H9 (cell line): ENCODE measurements around the gene ZNF3. TPM values are rescaled to one million over a fixed set of nuclear protein-coding genes. Genes with fewer than 3 reads are reported as not detected.

Experiments
- DNase-seq: peaks from one replicate; pipeline ENCODE4 v3.0.0-alpha.2; 2017
- H2AFZ ChIP-seq: one replicate; pipeline ENCODE4 v1.6.1; 2013; ENCODE audit warnings: mild to moderate bottlenecking, low read length, control low read depth, moderate library complexity
- H2AK5ac ChIP-seq: 2 replicates; pipeline ENCODE4 v1.6.1; 2013; ENCODE audit warnings: low read length, control low read depth, mixed read lengths; ENCODE audit not compliant: insufficient read length
- H2BK120ac ChIP-seq: one replicate; pipeline ENCODE4 v1.6.1; 2013; ENCODE audit warnings: low read depth, mild to moderate bottlenecking, low read length, control low read depth, inconsistent platforms; ENCODE audit not compliant: poor library complexity, severe bottlenecking
- H2BK12ac ChIP-seq: 2 replicates; pipeline ENCODE4 v1.6.1; 2013; ENCODE audit warnings: low read length, control low read depth, mixed read lengths, low read depth; ENCODE audit not compliant: insufficient read length
- H2BK15ac ChIP-seq: 2 replicates; pipeline ENCODE4 v1.6.1; 2013; ENCODE audit warnings: low read depth, low read length, control low read depth
- H2BK20ac ChIP-seq: one replicate; pipeline ENCODE4 v1.6.1; 2013; ENCODE audit warnings: low read depth, mild to moderate bottlenecking, low read length, control low read depth, inconsistent platforms; ENCODE audit not compliant: poor library complexity, severe bottlenecking
- H2BK5ac ChIP-seq: 2 replicates; pipeline ENCODE4 v1.6.1; 2013; ENCODE audit warnings: low read length, control low read depth, mixed read lengths; ENCODE audit not compliant: insufficient read length
- H3K14ac ChIP-seq: 2 replicates; pipeline ENCODE4 v1.6.1; 2013; ENCODE audit warnings: low read length, control low read depth; ENCODE audit not compliant: insufficient read depth
- H3K18ac ChIP-seq: 2 replicates; pipeline ENCODE4 v1.6.1; 2013; ENCODE audit warnings: low read depth, mild to moderate bottlenecking, mixed read lengths, low read length, control low read depth; ENCODE audit not compliant: insufficient read length
- H3K23ac ChIP-seq: 2 replicates; pipeline ENCODE4 v1.6.1; 2013; ENCODE audit warnings: low read length, control low read depth, mixed read lengths, low read depth; ENCODE audit not compliant: insufficient read length
- H3K23me2 ChIP-seq: 2 replicates; pipeline ENCODE4 v1.6.1; 2013; ENCODE audit warnings: low read depth, mild to moderate bottlenecking, mixed read lengths, low read length, control low read depth; ENCODE audit not compliant: insufficient read length, poor library complexity, severe bottlenecking
- H3K27ac ChIP-seq: 2 replicates; pipeline ENCODE4 v1.5.1; 2013; ENCODE audit warnings: low read length, control low read depth, mixed read lengths, low read depth; ENCODE audit not compliant: insufficient read length
- H3K27me3 ChIP-seq: 2 replicates; pipeline ENCODE4 v1.6.1; 2013; ENCODE audit warnings: low read length, control low read depth, inconsistent platforms; ENCODE audit not compliant: insufficient read depth
- H3K4ac ChIP-seq: 2 replicates; pipeline ENCODE4 v1.6.1; 2013; ENCODE audit warnings: low read depth, mild to moderate bottlenecking, control low read depth, inconsistent platforms, low read length, moderate library complexity
- H3K4me1 ChIP-seq: 2 replicates; pipeline ENCODE4 v1.6.1; 2013; ENCODE audit warnings: low read length, control low read depth, inconsistent platforms; ENCODE audit not compliant: insufficient read depth
- H3K4me2 ChIP-seq: 2 replicates; pipeline ENCODE4 v1.6.1; 2013; ENCODE audit warnings: low read length, control low read depth, mixed read lengths; ENCODE audit not compliant: insufficient read length, insufficient read depth
- H3K56ac ChIP-seq: 2 replicates; pipeline ENCODE4 v1.6.1; 2013; ENCODE audit warnings: low read depth, mild to moderate bottlenecking, mixed read lengths, low read length, control low read depth; ENCODE audit not compliant: insufficient read length
- H3K79me1 ChIP-seq: 2 replicates; pipeline ENCODE4 v1.6.1; 2013; ENCODE audit warnings: low read depth, mild to moderate bottlenecking, moderate library complexity, low read length, control low read depth, inconsistent platforms; ENCODE audit not compliant: insufficient read depth, poor library complexity, severe bottlenecking
- H3K79me2 ChIP-seq: 2 replicates; pipeline ENCODE4 v1.6.1; 2013; ENCODE audit warnings: low read length, control low read depth, inconsistent platforms; ENCODE audit not compliant: insufficient read depth
- H3K9ac ChIP-seq: 2 replicates; pipeline ENCODE4 v1.6.1; 2013; ENCODE audit warnings: low read length, control low read depth, mixed read lengths; ENCODE audit not compliant: insufficient read length; ENCODE audit errors: extremely low read depth
- H3K9me3 ChIP-seq: one replicate; pipeline ENCODE4 v1.6.1; 2013; ENCODE audit warnings: low read depth, low read length, inconsistent platforms; ENCODE audit not compliant: control insufficient read depth
- H3T11ph ChIP-seq: one replicate; pipeline ENCODE4 v1.6.1; 2013; ENCODE audit warnings: mild to moderate bottlenecking, low read length, control low read depth, inconsistent platforms
- H4K20me1 ChIP-seq: one replicate; pipeline ENCODE4 v1.6.1; 2013; ENCODE audit not compliant: control insufficient read depth, insufficient read length, insufficient read depth
- H4K5ac ChIP-seq: 2 replicates; pipeline ENCODE4 v1.6.1; 2013; ENCODE audit warnings: low read depth, mild to moderate bottlenecking, mixed read lengths, low read length, control low read depth; ENCODE audit not compliant: insufficient read length
- H4K8ac ChIP-seq: replicated peaks from 2 replicates; pipeline ENCODE4 v1.6.1; 2013; ENCODE audit warnings: low read length, control low read depth, mixed read lengths, low read depth; ENCODE audit not compliant: insufficient read length
- H4K91ac ChIP-seq: 2 replicates; pipeline ENCODE4 v1.6.1; 2013; ENCODE audit warnings: low read depth, mild to moderate bottlenecking, moderate library complexity, mixed read lengths, low read length, control low read depth; ENCODE audit not compliant: insufficient read length
- H3K27ac Mint-ChIP-seq, 3 experiments: 2 replicates in 2 of 3; 3 replicates in 1 of 3; pipeline ENCODE4 v1.8.0; 2020 to 2021; ENCODE audit warnings: mixed read lengths in 3 of 3, mild to moderate bottlenecking in 1 of 3, moderate library complexity in 1 of 3
- H3K27me3 Mint-ChIP-seq: 2 replicates; pipeline ENCODE4 v1.8.0; 2021; ENCODE audit warnings: low read depth, mild to moderate bottlenecking, moderate library complexity, mixed read lengths
- H3K36me3 Mint-ChIP-seq, 3 experiments: 2 replicates in 2 of 3; 3 replicates in 1 of 3; pipeline ENCODE4 v1.8.0; 2020 to 2021; ENCODE audit warnings: low read depth in 3 of 3, mixed read lengths in 3 of 3; ENCODE audit not compliant: insufficient read depth in 1 of 3
- H3K4me1 Mint-ChIP-seq, 2 experiments: 2 replicates each; pipeline ENCODE4 v1.8.0; 2020; ENCODE audit warnings: mixed read lengths in 2 of 2
- H3K4me3 Mint-ChIP-seq, 2 experiments: 2 replicates in 1 of 2; 3 replicates in 1 of 2; pipeline ENCODE4 v1.8.0; 2020 to 2021; ENCODE audit warnings: mild to moderate bottlenecking in 2 of 2, mixed read lengths in 2 of 2, moderate library complexity in 1 of 2
- H3K9me3 Mint-ChIP-seq, 2 experiments: 2 replicates in 1 of 2; 3 replicates in 1 of 2; pipeline ENCODE4 v1.8.0; 2020; ENCODE audit warnings: mild to moderate bottlenecking in 2 of 2, mixed read lengths in 2 of 2, moderate library complexity in 1 of 2
- WGBS: extraction: QIAGEN DNeasy Blood & Tissue Kit; methylation state at CpG from one replicate; pipeline ENCODE4 v1.1.7; 2013; ENCODE audit warnings: missing lambda C conversion rate, low lambda C conversion rate, mixed read lengths; ENCODE audit not compliant: insufficient read length; ENCODE audit errors: extremely low coverage; 5-methylcytosine and 5-hydroxymethylcytosine counted together
- total RNA-seq: library from RNA; stranded (reverse); gene quantifications from 2 replicates; pipeline ENCODE4 v1.2.1, GENCODE V29; 2021
- TF ChIP-seq, protein P1 (sequence below): fragments of 200-600 bp; sonication (generic); conservative IDR thresholded peaks from 3 replicates; pipeline ENCODE4 v1.8.0; 2021; ENCODE audit warnings: antibody characterized with exemption, mild to moderate bottlenecking

The ZNF3 gene
- total RNA-seq, 1 experiment from 2014 or later = 60.4 TPM

DNA sequence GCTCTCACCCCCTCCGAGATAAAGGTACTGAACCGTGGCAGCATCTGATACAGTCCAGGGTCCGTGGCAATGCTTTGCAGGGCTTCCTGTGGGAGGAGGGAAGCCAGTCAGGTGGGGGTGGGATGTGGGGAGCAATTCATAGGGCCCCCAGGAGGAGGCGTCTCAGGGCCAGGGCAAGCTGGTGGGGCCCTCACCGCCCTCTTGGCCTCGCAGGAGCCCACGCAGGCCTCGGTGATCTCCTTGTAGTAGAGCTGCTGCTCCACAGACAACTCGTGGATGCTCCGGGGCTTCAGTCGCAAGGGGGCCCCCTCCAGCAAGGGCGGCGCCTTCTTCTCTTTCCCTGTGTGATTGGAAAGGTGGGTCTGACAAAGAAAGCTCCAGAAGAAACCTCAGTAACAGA lies 30.4 kb upstream of the ZNF3 start:
- Histone ChIP-seq H3K56ac (no peak overlapping the region), H2BK12ac (no peak overlapping the region), H4K20me1 (no peaks in the 10 kb centered on the region), H2BK20ac (no peak overlapping the region), H3K27ac (no peak overlapping the region), H3T11ph (no peak overlapping the region), H3K4me1 (no peaks in the 10 kb centered on the region), H2AFZ (no peak overlapping the region), H3K4me2 (no peak overlapping the region), H3K4ac (no peak overlapping the region), H2BK15ac (no peak overlapping the region), H2BK5ac (no peak overlapping the region), H3K23me2 (no peaks in the 10 kb centered on the region), H3K23ac (no peak overlapping the region), H3K9me3 (no peaks in the 10 kb centered on the region), H4K91ac (no peak overlapping the region), H2AK5ac (no peak overlapping the region), H3K27me3 (no peaks in the 10 kb centered on the region), H3K79me1 (no peaks in the 10 kb centered on the region), H4K5ac (no peak overlapping the region), H3K79me2 (no peaks in the 10 kb centered on the region), H3K14ac (no peak overlapping the region), H3K18ac (no peak overlapping the region), H4K8ac (no peak overlapping the region), H3K9ac (no peak overlapping the region), H2BK120ac (no peak overlapping the region)
- H3K27me3 Mint-ChIP-seq = no peaks in the 10 kb centered on the region
- no CpG with 5 or more reads among the region's 13 CpGs for WGBS
- no peak for DNase-seq
- H3K9me3 Mint-ChIP-seq = no peaks in the 10 kb centered on the region
- 0 out of 4 replicates have a peak, but pooled peaks cover 0 to 3% of the 10 kb centered on the region in 2 experiments for H3K4me1 Mint-ChIP-seq
- peaks cover 52 to 79% (median 75%) of the 10 kb centered on the region in 3 experiments for H3K36me3 Mint-ChIP-seq
- H3K4me3 Mint-ChIP-seq = no peak overlapping the region
- TF ChIP-seq, protein P1, sequence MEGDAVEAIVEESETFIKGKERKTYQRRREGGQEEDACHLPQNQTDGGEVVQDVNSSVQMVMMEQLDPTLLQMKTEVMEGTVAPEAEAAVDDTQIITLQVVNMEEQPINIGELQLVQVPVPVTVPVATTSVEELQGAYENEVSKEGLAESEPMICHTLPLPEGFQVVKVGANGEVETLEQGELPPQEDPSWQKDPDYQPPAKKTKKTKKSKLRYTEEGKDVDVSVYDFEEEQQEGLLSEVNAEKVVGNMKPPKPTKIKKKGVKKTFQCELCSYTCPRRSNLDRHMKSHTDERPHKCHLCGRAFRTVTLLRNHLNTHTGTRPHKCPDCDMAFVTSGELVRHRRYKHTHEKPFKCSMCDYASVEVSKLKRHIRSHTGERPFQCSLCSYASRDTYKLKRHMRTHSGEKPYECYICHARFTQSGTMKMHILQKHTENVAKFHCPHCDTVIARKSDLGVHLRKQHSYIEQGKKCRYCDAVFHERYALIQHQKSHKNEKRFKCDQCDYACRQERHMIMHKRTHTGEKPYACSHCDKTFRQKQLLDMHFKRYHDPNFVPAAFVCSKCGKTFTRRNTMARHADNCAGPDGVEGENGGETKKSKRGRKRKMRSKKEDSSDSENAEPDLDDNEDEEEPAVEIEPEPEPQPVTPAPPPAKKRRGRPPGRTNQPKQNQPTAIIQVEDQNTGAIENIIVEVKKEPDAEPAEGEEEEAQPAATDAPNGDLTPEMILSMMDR = no peak
- H3K27ac Mint-ChIP-seq = no peak overlapping the region
